Activated effector memory CD4-positive, alpha-beta T cell treated with anti-CD3 and anti-CD28 coated beads, Interleukin-2, amount 50 U/mL, for 16 hours (primary cell): ENCODE results near the gene TNS2.
"Not testable (repeated sequence)": the region's sequence is repeated elsewhere in the genome, so short reads cannot be mapped to it uniquely, and the experiment has no call there.

Source experiments
- DNase-seq: peaks from one replicate; pipeline ENCODE4 v3.0.0-alpha.2; 2020

TNS2 gene

GRCh38 chr12:53049571-53050318 lies at the start of gene TNS2:
TSS of gene TNS2 (plus strand) at chr12:53050065. CDS start at chr12:53050186, 121 bp downstream.
- DNase-seq, result no peak

- DNase-seq, result no peak
These were observed 45.7 kb upstream of the TNS2 start for GRCh38 chr12:53004178-53004577.

GRCh38 chr12:53004582-53004981 lies 45.3 kb upstream of the TNS2 start:
- DNase-seq, result no peak

- DNase-seq, result no peak
These were observed 44.5 kb upstream of the TNS2 start for GRCh38 chr12:53005215-53005985.

- peak; percentile 100 for DNase-seq
These were observed 43.7 kb upstream of the TNS2 start, which contains the start of gene EIF4B for GRCh38 chr12:53005986-53006809. TSS of gene EIF4B (plus strand) at chr12:53006456. CDS start at chr12:53006484, 28 bp downstream.

GRCh38 chr12:53006810-53007309 lies 43.0 kb upstream of the TNS2 start:
- DNase-seq, result peak; percentile 92

- DNase-seq, result no peak
These were observed 42.5 kb upstream of the TNS2 start for GRCh38 chr12:53007343-53007742.

GRCh38 chr12:53008760-53009159 lies 41.1 kb upstream of the TNS2 start:
- DNase-seq, result not testable (repeated sequence)

GRCh38 chr12:53010955-53011354 lies 38.9 kb upstream of the TNS2 start:
- no peak for DNase-seq

GRCh38 chr12:53011889-53012288 lies 38.0 kb upstream of the TNS2 start:
- DNase-seq, result no peak

- no peak for DNase-seq
These were observed 36.9 kb upstream of the TNS2 start for GRCh38 chr12:53012928-53013327.

- DNase-seq, result no peak
These were observed 35.2 kb upstream of the TNS2 start for GRCh38 chr12:53014709-53015108.

GRCh38 chr12:53025250-53025649 lies 24.6 kb upstream of the TNS2 start:
- DNase-seq, result no peak

- not testable (repeated sequence) for DNase-seq
These were observed 22.9 kb upstream of the TNS2 start for GRCh38 chr12:53027014-53027413.

GRCh38 chr12:53031616-53032015 lies 18.2 kb upstream of the TNS2 start:
- DNase-seq, result no peak

- not testable (repeated sequence) for DNase-seq
These were observed 16.0 kb upstream of the TNS2 start for GRCh38 chr12:53033832-53034231.

- no peak for DNase-seq
These were observed 15.4 kb upstream of the TNS2 start for GRCh38 chr12:53034459-53034858.

- no peak for DNase-seq
These were observed 13.1 kb upstream of the TNS2 start for GRCh38 chr12:53036802-53037201.

- DNase-seq, result no peak
These were observed 10.0 kb upstream of the TNS2 start for GRCh38 chr12:53039851-53040250.

- DNase-seq, result no peak
These were observed 7.0 kb upstream of the TNS2 start for GRCh38 chr12:53042607-53043454.

GRCh38 chr12:53044052-53044581 lies 5.7 kb upstream of the TNS2 start:
- no peak for DNase-seq
